SK-N-SH treated with all-trans-retinoic acid at 6 μM for 48 hours (cell line): ENCODE results near the gene RSKR.

ENCODE experiments used
- ATAC-seq: fragments of 200-7000 bp; cut with Tn5 transposase; 3 replicates; pipeline ENCODE4 v1.9.1; 2020; ENCODE audit warnings: mild to moderate bottlenecking, moderate library complexity
- ARNTL ChIP-seq: fragments of 450-650 bp; formaldehyde crosslinking; IDR thresholded peaks from 2 replicates; pipeline ENCODE4 v1.5.0; 2020; ENCODE audit warnings: low read depth, mild to moderate bottlenecking, moderate library complexity, borderline replicate concordance
- BACH2 ChIP-seq: fragments of 250-450 bp; sonication (Bioruptor Pico); IDR thresholded peaks from 2 replicates; pipeline ENCODE4 v1.9.0; 2021; ENCODE audit warnings: mild to moderate bottlenecking, borderline replicate concordance
- CSDC2 ChIP-seq: fragments of 250-450 bp; sonication (Bioruptor Pico); IDR thresholded peaks from 2 replicates; pipeline ENCODE4 v1.5.0; 2020; ENCODE audit warnings: mild to moderate bottlenecking, moderate library complexity
- CSRNP3 ChIP-seq: fragments of 250-450 bp; sonication (Bioruptor Pico); IDR thresholded peaks from 2 replicates; pipeline ENCODE4 v1.5.1; 2021; ENCODE audit warnings: mild to moderate bottlenecking, moderate library complexity
- ESRRG ChIP-seq: fragments of 250-450 bp; sonication (Bioruptor Pico); IDR thresholded peaks from 2 replicates; pipeline ENCODE4 v1.6.1; 2021; ENCODE audit warnings: mild to moderate bottlenecking
- GLIS3 ChIP-seq: fragments of 250-450 bp; sonication (Bioruptor Pico); IDR thresholded peaks from 2 replicates; pipeline ENCODE4 v1.5.0; 2020; ENCODE audit warnings: mild to moderate bottlenecking, moderate library complexity
- ISL1 ChIP-seq: fragments of 250-450 bp; sonication (Bioruptor Pico); IDR thresholded peaks from 2 replicates; pipeline ENCODE4 v2.1.2; 2022; ENCODE audit warnings: mild to moderate bottlenecking, moderate library complexity
- OSR1 ChIP-seq: fragments of 250-450 bp; sonication (Bioruptor Pico); IDR thresholded peaks from 2 replicates; pipeline ENCODE4 v1.8.0; 2022; ENCODE audit warnings: moderate library complexity, mild to moderate bottlenecking, inconsistent platforms
- POU6F1 ChIP-seq: fragments of 250-450 bp; sonication (Bioruptor Pico); IDR thresholded peaks from 2 replicates; pipeline ENCODE4 v1.8.0; 2021; ENCODE audit warnings: low read depth, mild to moderate bottlenecking, moderate library complexity, borderline replicate concordance
- PPARA ChIP-seq: fragments of 250-450 bp; sonication (Bioruptor Pico); IDR thresholded peaks from 2 replicates; pipeline ENCODE4 v1.5.0; 2020; ENCODE audit warnings: mild to moderate bottlenecking, borderline replicate concordance
- RARB ChIP-seq: fragments of 250-450 bp; sonication (Bioruptor Pico); IDR thresholded peaks from 2 replicates; pipeline ENCODE4 v1.8.0; 2021; ENCODE audit warnings: mild to moderate bottlenecking, moderate library complexity
- SNAI2 ChIP-seq: fragments of 250-450 bp; sonication (Bioruptor Pico); IDR thresholded peaks from 2 replicates; pipeline ENCODE4 v1.5.0; 2020; ENCODE audit warnings: mild to moderate bottlenecking, moderate library complexity
- TCF4 ChIP-seq: fragments of 250-450 bp; sonication (Bioruptor Pico); IDR thresholded peaks from 2 replicates; pipeline ENCODE4 v1.8.0; 2021; ENCODE audit warnings: mild to moderate bottlenecking, moderate library complexity, borderline replicate concordance
- TOX ChIP-seq: fragments of 250-450 bp; sonication (Bioruptor Pico); IDR thresholded peaks from 2 replicates; pipeline ENCODE4 v1.8.0; 2021; ENCODE audit warnings: mild to moderate bottlenecking, moderate library complexity, borderline replicate concordance
- TSHZ2 ChIP-seq: fragments of 250-450 bp; sonication (Bioruptor Pico); IDR thresholded peaks from 2 replicates; pipeline ENCODE4 v1.5.0; 2020; ENCODE audit warnings: mild to moderate bottlenecking, moderate library complexity
- ZC3H10 ChIP-seq: fragments of 250-450 bp; sonication (Bioruptor Pico); IDR thresholded peaks from 2 replicates; pipeline ENCODE4 v1.5.1; 2021; ENCODE audit warnings: mild to moderate bottlenecking, moderate library complexity
- ZFP3 ChIP-seq: fragments of 250-450 bp; sonication (Bioruptor Pico); IDR thresholded peaks from 2 replicates; pipeline ENCODE4 v1.5.0; 2020; ENCODE audit warnings: mild to moderate bottlenecking, moderate library complexity
- ZFP30 ChIP-seq: fragments of 450-650 bp; formaldehyde crosslinking; IDR thresholded peaks from 2 replicates; pipeline ENCODE4 v1.5.0; 2022; ENCODE audit warnings: mild to moderate bottlenecking, moderate library complexity
- ZNF565 ChIP-seq: fragments of 450-650 bp; formaldehyde crosslinking; conservative IDR thresholded peaks from 2 replicates; pipeline ENCODE4 v1.5.0; 2020; ENCODE audit warnings: low read depth, mild to moderate bottlenecking, moderate library complexity
- ZNF8 ChIP-seq: fragments of 450-650 bp; formaldehyde crosslinking; IDR thresholded peaks from 2 replicates; pipeline ENCODE4 v1.5.0; 2020; ENCODE audit warnings: mild to moderate bottlenecking, moderate library complexity

RSKR gene

GRCh38 chr17:28657756-28658155 is 43.8 kb upstream of the RSKR start:
- TF ChIP-seq ZNF8 (CRISPR knock-in tag) (no peak), PPARA (CRISPR knock-in tag) (no peak), CSRNP3 (CRISPR knock-in tag) (no peak), ZFP3 (CRISPR knock-in tag) (no peak), TSHZ2 (CRISPR knock-in tag) (no peak), SNAI2 (no peak)

GRCh38 chr17:28655160-28655559 is 41.2 kb upstream of the RSKR start:
- no peak for TF ChIP-seq CSRNP3 (CRISPR knock-in tag)
- TF ChIP-seq ZC3H10: no peak
- no peak for TF ChIP-seq ESRRG
- TF ChIP-seq ISL1: no peak
- TF ChIP-seq RARB (CRISPR knock-in tag): no peak
- no peak for TF ChIP-seq TOX
- no peak for TF ChIP-seq ZNF565 (CRISPR knock-in tag)
- no peak for TF ChIP-seq ARNTL (CRISPR knock-in tag)
- TF ChIP-seq BACH2 (CRISPR knock-in tag): no peak
- no peak for TF ChIP-seq ZNF8 (CRISPR knock-in tag)
- TF ChIP-seq POU6F1 (CRISPR knock-in tag): no peak
- TF ChIP-seq OSR1 (CRISPR knock-in tag): no peak
- TF ChIP-seq ZFP3 (CRISPR knock-in tag): no peak
- no peak for TF ChIP-seq TCF4 (CRISPR knock-in tag)

More at GRCh38 chr17:28657756-28658155, 43.8 kb upstream of the RSKR start:
- no peak for ATAC-seq

GRCh38 chr17:28648698-28649097 is 34.7 kb upstream of the RSKR start:
- TF ChIP-seq TOX (no peak), ZNF565 (CRISPR knock-in tag) (no peak), TSHZ2 (CRISPR knock-in tag) (no peak), TCF4 (CRISPR knock-in tag) (no peak), ISL1 (no peak), OSR1 (CRISPR knock-in tag) (no peak), ZC3H10 (no peak), GLIS3 (no peak), ZFP30 (no peak), PPARA (CRISPR knock-in tag) (no peak), CSDC2 (CRISPR knock-in tag) (no peak), CSRNP3 (CRISPR knock-in tag) (no peak), BACH2 (CRISPR knock-in tag) (no peak), ZFP3 (CRISPR knock-in tag) (no peak), SNAI2 (no peak), ESRRG (no peak)
- no peak for ATAC-seq

More at GRCh38 chr17:28655160-28655559, 41.2 kb upstream of the RSKR start:
- no peak for ATAC-seq
